Stimulated activated effector memory CD8-positive, alpha-beta T cell treated with anti-CD3 and anti-CD28 coated beads, Interleukin-12 subunit alpha, Interleukin-12 subunit beta, amount 100 ng/mL, for 72 hours (primary cell): ENCODE data around the gene HLCS.

Experiments
- ATAC-seq: fragments of 150-1000 bp; cut with Tn5 transposase; 2 replicates; pipeline ENCODE4 v1.10.0; 2021
- DNase-seq, 2 donors: peaks; one replicate each; pipeline ENCODE4 v3.0.0; 2021 to 2022; ENCODE audit warnings: low spot score in 2 of 2
- H3K27ac Mint-ChIP-seq: one replicate; pipeline ENCODE4 v1.8.0; 2022; ENCODE audit warnings: mild to moderate bottlenecking, mixed read lengths
- H3K36me3 Mint-ChIP-seq: one replicate; pipeline ENCODE4 v1.8.0; 2022; ENCODE audit warnings: mild to moderate bottlenecking, mixed read lengths
- H3K4me1 Mint-ChIP-seq: one replicate; pipeline ENCODE4 v1.8.0; 2022; ENCODE audit warnings: mixed read lengths
- H3K4me3 Mint-ChIP-seq: one replicate; pipeline ENCODE4 v1.8.0; 2022; ENCODE audit warnings: mild to moderate bottlenecking, mixed read lengths
- H3K9me3 Mint-ChIP-seq: one replicate; pipeline ENCODE4 v1.8.0; 2022; ENCODE audit warnings: mixed read lengths

Gene HLCS

GRCh38 chr21:36892201-36892600 lies 74.3 kb downstream of the HLCS start:
- H3K27ac Mint-ChIP-seq = no peak overlapping the region
- H3K4me3 Mint-ChIP-seq = no peak overlapping the region
- no peak for ATAC-seq
- DNase-seq = no peak
- H3K4me1 Mint-ChIP-seq = peaks cover 11% of the 10 kb centered on the region
- no peaks in the 10 kb centered on the region for H3K9me3 Mint-ChIP-seq
- H3K36me3 Mint-ChIP-seq = peaks cover 5% of the 10 kb centered on the region

- H3K27ac Mint-ChIP-seq = no peak overlapping the region
- no peaks in the 10 kb centered on the region for H3K9me3 Mint-ChIP-seq
- no peak overlapping the region for H3K4me3 Mint-ChIP-seq
- no peak for DNase-seq
- no peak for ATAC-seq
- peaks cover 5% of the 10 kb centered on the region for H3K36me3 Mint-ChIP-seq
- H3K4me1 Mint-ChIP-seq = peaks cover 11% of the 10 kb centered on the region
Observed at GRCh38 chr21:36891692-36892091, 74.8 kb downstream of the HLCS start.

- no peak overlapping the region for H3K27ac Mint-ChIP-seq
- H3K9me3 Mint-ChIP-seq = no peaks in the 10 kb centered on the region
- DNase-seq (no peak), ATAC-seq (no peak)
- peaks cover 11% of the 10 kb centered on the region for H3K4me1 Mint-ChIP-seq
- H3K4me3 Mint-ChIP-seq = no peak overlapping the region
- peaks cover 5% of the 10 kb centered on the region for H3K36me3 Mint-ChIP-seq
Observed at GRCh38 chr21:36891121-36891520, 75.3 kb downstream of the HLCS start.

GRCh38 chr21:36890086-36890485 lies 76.4 kb downstream of the HLCS start:
- Mint-ChIP-seq H3K4me1 (peaks cover 11% of the 10 kb centered on the region), H3K4me3 (no peak overlapping the region), H3K36me3 (peaks cover 5% of the 10 kb centered on the region), H3K27ac (no peak overlapping the region), H3K9me3 (no peaks in the 10 kb centered on the region)
- ATAC-seq (no peak), DNase-seq (no peak)

- Mint-ChIP-seq H3K9me3 (no peaks in the 10 kb centered on the region), H3K36me3 (peaks cover 3% of the 10 kb centered on the region), H3K4me1 (peaks cover 11% of the 10 kb centered on the region), H3K27ac (no peak overlapping the region), H3K4me3 (no peak overlapping the region)
- ATAC-seq (no peak), DNase-seq (no peak)
Observed at GRCh38 chr21:36889401-36889800, 77.1 kb downstream of the HLCS start.

- Mint-ChIP-seq H3K36me3 (no peaks in the 10 kb centered on the region), H3K27ac (peak overlapping the region; percentile 43), H3K9me3 (no peaks in the 10 kb centered on the region), H3K4me1 (peaks cover 11% of the 10 kb centered on the region), H3K4me3 (no peak overlapping the region)
- DNase-seq (no peak), ATAC-seq (no peak)
Observed at GRCh38 chr21:36888466-36888865, 78.0 kb downstream of the HLCS start.

- ATAC-seq (no peak), DNase-seq (no peak)
- Mint-ChIP-seq H3K27ac (no peak overlapping the region), H3K4me1 (peaks cover 11% of the 10 kb centered on the region), H3K9me3 (no peaks in the 10 kb centered on the region), H3K4me3 (no peak overlapping the region), H3K36me3 (no peaks in the 10 kb centered on the region)
Observed at GRCh38 chr21:36887963-36888362, 78.5 kb downstream of the HLCS start.

GRCh38 chr21:36883532-36884486 lies 82.7 kb downstream of the HLCS start:
- Mint-ChIP-seq H3K4me1 (peaks cover 8% of the 10 kb centered on the region), H3K9me3 (no peaks in the 10 kb centered on the region), H3K27ac (no peak overlapping the region), H3K4me3 (no peak overlapping the region), H3K36me3 (no peaks in the 10 kb centered on the region)
- no peak for DNase-seq
- no peak for ATAC-seq

- Mint-ChIP-seq H3K36me3 (no peaks in the 10 kb centered on the region), H3K4me1 (peaks cover 4% of the 10 kb centered on the region), H3K4me3 (no peak overlapping the region), H3K9me3 (peaks cover 3% of the 10 kb centered on the region), H3K27ac (no peak overlapping the region)
- ATAC-seq (no peak), DNase-seq (no peak)
Observed at GRCh38 chr21:36882776-36883175, 83.7 kb downstream of the HLCS start.

GRCh38 chr21:36881228-36881627 lies 85.2 kb downstream of the HLCS start:
- Mint-ChIP-seq H3K4me3 (no peak overlapping the region), H3K27ac (no peak overlapping the region), H3K4me1 (peaks cover 4% of the 10 kb centered on the region), H3K9me3 (peaks cover 3% of the 10 kb centered on the region), H3K36me3 (no peaks in the 10 kb centered on the region)
- DNase-seq (no peak), ATAC-seq (no peak)

GRCh38 chr21:36879827-36880226 lies 86.6 kb downstream of the HLCS start:
- H3K4me3 Mint-ChIP-seq = no peak overlapping the region
- no peak for DNase-seq
- no peak overlapping the region for H3K27ac Mint-ChIP-seq
- no peaks in the 10 kb centered on the region for H3K36me3 Mint-ChIP-seq
- no peak for ATAC-seq
- H3K9me3 Mint-ChIP-seq = peaks cover 3% of the 10 kb centered on the region
- peaks cover 4% of the 10 kb centered on the region for H3K4me1 Mint-ChIP-seq

- ATAC-seq = no peak
- H3K4me1 Mint-ChIP-seq = peaks cover 4% of the 10 kb centered on the region
- no peak overlapping the region for H3K27ac Mint-ChIP-seq
- H3K4me3 Mint-ChIP-seq = no peak overlapping the region
- no peaks in the 10 kb centered on the region for H3K36me3 Mint-ChIP-seq
- no peak for DNase-seq
- peaks cover 3% of the 10 kb centered on the region for H3K9me3 Mint-ChIP-seq
Observed at GRCh38 chr21:36877741-36878140, 88.7 kb downstream of the HLCS start.

- Mint-ChIP-seq H3K4me3 (no peak overlapping the region), H3K9me3 (peaks cover 3% of the 10 kb centered on the region), H3K36me3 (no peaks in the 10 kb centered on the region), H3K4me1 (no peaks in the 10 kb centered on the region), H3K27ac (no peak overlapping the region)
- no peak for DNase-seq
- no peak for ATAC-seq
Observed at GRCh38 chr21:36874665-36875064, 91.8 kb downstream of the HLCS start.

- Mint-ChIP-seq H3K9me3 (peaks cover 3% of the 10 kb centered on the region), H3K36me3 (no peaks in the 10 kb centered on the region), H3K4me3 (no peak overlapping the region), H3K4me1 (no peaks in the 10 kb centered on the region), H3K27ac (no peak overlapping the region)
- ATAC-seq = no peak
- no peak for DNase-seq
Observed at GRCh38 chr21:36873513-36873912, 93.0 kb downstream of the HLCS start.

GRCh38 chr21:36867291-36867905 lies 99.1 kb downstream of the HLCS start:
- no peak overlapping the region for H3K27ac Mint-ChIP-seq
- no peaks in the 10 kb centered on the region for H3K36me3 Mint-ChIP-seq
- ATAC-seq (no peak), DNase-seq (no peak)
- H3K4me3 Mint-ChIP-seq = no peak overlapping the region
- no peaks in the 10 kb centered on the region for H3K9me3 Mint-ChIP-seq
- H3K4me1 Mint-ChIP-seq = peaks cover 6% of the 10 kb centered on the region

- Mint-ChIP-seq H3K9me3 (no peaks in the 10 kb centered on the region), H3K4me1 (peaks cover 6% of the 10 kb centered on the region), H3K36me3 (no peaks in the 10 kb centered on the region), H3K27ac (no peak overlapping the region), H3K4me3 (no peak overlapping the region)
- peak in 1 of 2 donors; percentile 6 for DNase-seq
- no peak for ATAC-seq
Observed at GRCh38 chr21:36866419-36866818, 100.0 kb downstream of the HLCS start.
